Liver (tissue), 9 donors: ENCODE data around the gene TSBP1. TPM values are rescaled to one million over a fixed set of nuclear protein-coding genes. Genes with fewer than 3 reads are reported as not detected.

ENCODE experiments used
- DNase-seq: peaks from one replicate; pipeline ENCODE4 v3.0.0-alpha.2; 2017; ENCODE audit warnings: low spot score
- H3K27ac ChIP-seq, 2 donors: one replicate each; pipeline ENCODE4 v1.7.0; 2013; ENCODE audit warnings: inconsistent platforms in 2 of 2, low read length in 2 of 2, control low read depth in 1 of 2, low read depth in 1 of 2, mild to moderate bottlenecking in 1 of 2
- H3K27me3 ChIP-seq, 4 donors: one replicate each; pipeline versions ENCODE4 v1.6.1 to v1.7.0; 2013; ENCODE audit warnings: low read length in 3 of 4, inconsistent platforms in 1 of 4, mild to moderate bottlenecking in 1 of 4, moderate library complexity in 1 of 4; ENCODE audit not compliant: control insufficient read depth in 4 of 4, insufficient read depth in 4 of 4
- H3K36me3 ChIP-seq, 4 donors: one replicate each; pipeline versions ENCODE4 v1.6.1 to v1.7.0; 2013; ENCODE audit warnings: low read length in 3 of 4, mild to moderate bottlenecking in 3 of 4, low read depth in 1 of 4, moderate library complexity in 1 of 4; ENCODE audit not compliant: control insufficient read depth in 4 of 4, insufficient read depth in 3 of 4
- H3K4me1 ChIP-seq, 4 donors: one replicate each; pipeline versions ENCODE4 v1.6.1 to v1.7.0; 2013; ENCODE audit warnings: low read length in 3 of 4, mild to moderate bottlenecking in 3 of 4, moderate library complexity in 1 of 4; ENCODE audit not compliant: control insufficient read depth in 4 of 4, insufficient read depth in 4 of 4
- H3K4me3 ChIP-seq, 3 donors: one replicate each; pipeline versions ENCODE4 v1.6.1 to v1.7.0; 2013; ENCODE audit warnings: low read length in 3 of 3, control low read depth in 1 of 3, low read depth in 1 of 3, mild to moderate bottlenecking in 1 of 3
- H3K9ac ChIP-seq, 2 donors: one replicate each; pipeline ENCODE4 v1.7.0; 2013; ENCODE audit warnings: low read length in 2 of 2, mild to moderate bottlenecking in 2 of 2, moderate library complexity in 2 of 2, control low read depth in 1 of 2, low read depth in 1 of 2
- H3K9me3 ChIP-seq, 4 donors: one replicate each; pipeline versions ENCODE4 v1.6.1 to v1.7.0; 2013; ENCODE audit warnings: low read length in 3 of 4; ENCODE audit not compliant: control insufficient read depth in 4 of 4
- ATF3 ChIP-seq: IDR thresholded peaks from 2 replicates; pipeline ENCODE4 v1.6.1; 2016; ENCODE audit warnings: antibody characterized with exemption
- CTCF ChIP-seq: fragments of 150-350 bp; IDR thresholded peaks from 2 replicates; pipeline ENCODE4 v1.5.1; 2017; ENCODE audit warnings: improper control_type of control experiment, low read depth, low read length; ENCODE audit not compliant: missing input control
- EGR1 ChIP-seq, 2 donors: IDR thresholded peaks; 2 replicates each; pipeline ENCODE4 v1.6.1; 2016 to 2018; ENCODE audit warnings: antibody characterized with exemption in 2 of 2, low read depth in 2 of 2
- FOXA1 ChIP-seq: IDR thresholded peaks from 2 replicates; pipeline ENCODE4 v1.6.1; 2016; ENCODE audit warnings: antibody characterized with exemption
- FOXA2 ChIP-seq: IDR thresholded peaks from 2 replicates; pipeline ENCODE4 v1.6.1; 2016; ENCODE audit warnings: antibody characterized with exemption
- GABPA ChIP-seq, 2 donors: IDR thresholded peaks in 1 of 2; conservative IDR thresholded peaks in 1 of 2; 2 replicates each; pipeline ENCODE4 v1.6.1; 2016; ENCODE audit warnings: antibody characterized with exemption in 2 of 2, mild to moderate bottlenecking in 1 of 2, moderate library complexity in 1 of 2
- HNF4A ChIP-seq, 2 donors: conservative IDR thresholded peaks; 2 replicates each; pipeline ENCODE4 v1.6.1; 2016; ENCODE audit warnings: antibody characterized with exemption in 2 of 2, mild to moderate bottlenecking in 2 of 2
- HNF4G ChIP-seq: IDR thresholded peaks from 2 replicates; pipeline ENCODE4 v1.6.1; 2016; ENCODE audit warnings: antibody characterized with exemption
- JUND ChIP-seq, 2 donors: IDR thresholded peaks; 2 replicates each; pipeline ENCODE4 v1.6.1; 2016; ENCODE audit warnings: antibody characterized with exemption in 2 of 2
- MAX ChIP-seq: IDR thresholded peaks from 2 replicates; pipeline ENCODE4 v1.6.1; 2016; ENCODE audit warnings: antibody characterized with exemption
- NR2F2 ChIP-seq: IDR thresholded peaks from 2 replicates; pipeline ENCODE4 v1.6.1; 2016; ENCODE audit warnings: antibody characterized with exemption
- RAD21 ChIP-seq, 2 donors: IDR thresholded peaks; 2 replicates each; pipeline ENCODE4 v1.6.1; 2016; ENCODE audit warnings: antibody characterized with exemption in 2 of 2, mild to moderate bottlenecking in 2 of 2
- REST ChIP-seq: IDR thresholded peaks from 2 replicates; pipeline ENCODE4 v1.6.1; 2016; ENCODE audit warnings: antibody characterized with exemption, mild to moderate bottlenecking
- RXRA ChIP-seq, 2 donors: IDR thresholded peaks; 2 replicates each; pipeline ENCODE4 v1.6.1; 2017 to 2018; ENCODE audit warnings: antibody characterized with exemption in 2 of 2, mild to moderate bottlenecking in 1 of 2
- SP1 ChIP-seq: IDR thresholded peaks from 2 replicates; pipeline ENCODE4 v1.6.1; 2018; ENCODE audit warnings: antibody characterized with exemption, mild to moderate bottlenecking
- TAF1 ChIP-seq: conservative IDR thresholded peaks from 2 replicates; pipeline ENCODE4 v1.6.1; 2016; ENCODE audit warnings: antibody characterized with exemption, mild to moderate bottlenecking
- ZBTB33 ChIP-seq: IDR thresholded peaks from 2 replicates; pipeline ENCODE4 v1.6.1; 2016; ENCODE audit warnings: antibody characterized with exemption
- WGBS: extraction: QIAGEN DNeasy Blood & Tissue Kit; methylation state at CpG from one replicate; pipeline ENCODE4 v1.1.7; 2013; 5-methylcytosine and 5-hydroxymethylcytosine counted together
- polyA plus RNA-seq, 2 donors: library from polyadenylated mRNA; stranded (reverse) in 1 of 2; unstranded in 1 of 2; fragments of 200-250 nt in 1 of 2; fragments of >200 nt in 1 of 2; fragmentation: Nextera tagmentation in 1 of 2; extraction: Ambion mirVana in 1 of 2; gene quantifications; one replicate each; pipeline versions ENCODE4 v1.2.1 to v1.2.3, GENCODE V29; 2013 to 2015
- total RNA-seq, 2 donors: library from RNA; depleted of rRNA; stranded (reverse); fragments of >200 nt; gene quantifications; one replicate each; pipeline ENCODE4 v1.2.3, GENCODE V29; 2014
- donor health status: healthy.
- donor health status: healthy.
- donor health status: healthy.
- donor health status: healthy.
- donor health status: healthy.

The TSBP1 gene
- total and polyA plus RNA-seq, 4 donors, result not detected

GRCh38 chr6:32406197-32406596 lies 34.5 kb upstream of the TSBP1 start (continued):
- TF ChIP-seq CTCF (no peak), HNF4A (conservative IDR thresholded peaks at IDR 0.05) (no peak), RXRA (IDR thresholded peaks at IDR 0.05) (no peak)

GRCh38 chr6:32405656-32406055 lies 34.0 kb upstream of the TSBP1 start:
- H3K9ac ChIP-seq, result no peak overlapping the region
- no peaks in the 10 kb centered on the region for H3K36me3 ChIP-seq
- H3K4me1 ChIP-seq, result no peaks in the 10 kb centered on the region
- H3K27me3 ChIP-seq, result peaks cover 0 to 15% (median 9%) of the 10 kb centered on the region in 4 donors
- no peak overlapping the region for H3K27ac ChIP-seq
- WGBS, result 5% methylated on average over 1 of the region's 1 CpG
- no peaks in the 10 kb centered on the region for H3K9me3 ChIP-seq
- TF ChIP-seq HNF4A (conservative IDR thresholded peaks at IDR 0.05), result no peak
- TF ChIP-seq RXRA (IDR thresholded peaks at IDR 0.05), result no peak
- TF ChIP-seq CTCF, result no peak
- no peak for TF ChIP-seq FOXA2
- TF ChIP-seq JUND (IDR thresholded peaks at IDR 0.05), result no peak
- TF ChIP-seq NR2F2, result no peak
- TF ChIP-seq FOXA1, result no peak
- TF ChIP-seq MAX, result no peak
- TF ChIP-seq TAF1, result no peak
- TF ChIP-seq ZBTB33, result no peak
- TF ChIP-seq HNF4G, result no peak
- no peak for TF ChIP-seq EGR1 (IDR thresholded peaks at IDR 0.05; ENCODE audit: low read depth in 2 of 2)
- no peak for TF ChIP-seq ATF3
- no peak for TF ChIP-seq GABPA (IDR thresholded peaks at IDR 0.05 in 1 of 2, conservative IDR thresholded peaks at IDR 0.05 in 1 of 2)
- no peak for DNase-seq
- H3K4me3 ChIP-seq, result no peak overlapping the region

GRCh38 chr6:32402812-32403211 lies 31.1 kb upstream of the TSBP1 start:
- H3K9me3 ChIP-seq, result no peaks in the 10 kb centered on the region
- no peaks in the 10 kb centered on the region for H3K4me1 ChIP-seq
- no peak overlapping the region for H3K4me3 ChIP-seq
- no peak overlapping the region for H3K27ac ChIP-seq
- DNase-seq, result no peak
- no peak overlapping the region for H3K9ac ChIP-seq
- WGBS, result 45% methylated on average over 8 of the region's 8 CpGs
- no peaks in the 10 kb centered on the region for H3K36me3 ChIP-seq
- peaks cover 0 to 26% (median 9%) of the 10 kb centered on the region in 4 donors for H3K27me3 ChIP-seq
- TF ChIP-seq RXRA (IDR thresholded peaks at IDR 0.05) (no peak), HNF4G (no peak), HNF4A (conservative IDR thresholded peaks at IDR 0.05) (no peak), MAX (no peak), REST (no peak), TAF1 (no peak), FOXA2 (no peak), SP1 (no peak), RAD21 (IDR thresholded peaks at IDR 0.05) (no peak), NR2F2 (no peak), ATF3 (no peak), JUND (IDR thresholded peaks at IDR 0.05) (no peak), FOXA1 (no peak), EGR1 (IDR thresholded peaks at IDR 0.05; ENCODE audit: low read depth in 2 of 2) (no peak), GABPA (IDR thresholded peaks at IDR 0.05 in 1 of 2, conservative IDR thresholded peaks at IDR 0.05 in 1 of 2) (no peak)
